GM12891 (cell line): ENCODE results near the gene VPS51.

Experiments used
- PAX5 ChIP-seq: IDR thresholded peaks from 2 replicates; pipeline ENCODE4 v1.6.1; 2011; ENCODE audit warnings: low read length, moderate library complexity, mild to moderate bottlenecking; ENCODE audit not compliant: insufficient read depth, severe bottlenecking
- POLR2A ChIP-seq: IDR thresholded peaks from 2 replicates; pipeline ENCODE4 v1.6.1; 2011; ENCODE audit warnings: low read depth, low read length, control low read depth
- POLR2AphosphoS5 ChIP-seq: IDR thresholded peaks from 2 replicates; pipeline ENCODE4 v1.6.1; 2011; ENCODE audit warnings: low read depth, low read length, control low read depth
- POU2F2 ChIP-seq: IDR thresholded peaks from 2 replicates; pipeline ENCODE4 v1.6.1; 2011; ENCODE audit warnings: low read depth, mild to moderate bottlenecking, control low read depth, low read length, moderate library complexity
- SPI1 ChIP-seq: IDR thresholded peaks from 2 replicates; pipeline ENCODE4 v1.6.1; 2011; ENCODE audit warnings: low read depth, low read length, control low read depth
- TAF1 ChIP-seq: IDR thresholded peaks from 2 replicates; pipeline ENCODE4 v1.6.1; 2011; ENCODE audit warnings: low read depth, low read length, control low read depth

- TF ChIP-seq TAF1, result no peak
- TF ChIP-seq POLR2AphosphoS5, result no peak
- TF ChIP-seq POLR2A, result no peak
- TF ChIP-seq PAX5, result no peak
- no peak for TF ChIP-seq SPI1
- TF ChIP-seq POU2F2, result no peak
These were observed 37.7 kb downstream of the VPS51 start for GRCh38 chr11:65133724-65134123.
